K562 (cell line): ENCODE results near the gene NABP2. TPM values are rescaled to one million over a fixed set of nuclear protein-coding genes. Genes with fewer than 3 reads are reported as not detected.
A peak's percentile ranks its signal among the peaks of the same experiment; 100 is the strongest.

Source experiments
- ATAC-seq: fragments of 200-7000 bp; cut with Tn5 transposase; 3 replicates; pipeline ENCODE4 v1.9.1; 2020; ENCODE audit warnings: moderate library complexity
- BruUV-seq: library from RNA; stranded (reverse); fragments of 400-500 nt; replicated peaks from 2 replicates; lab custom pipeline; 2021; lab: Mats Ljungman, UMichigan
- CTCF ChIA-PET: fragments of 300-600 bp; formaldehyde crosslinking; extraction: SDS; loops from one replicate; lab custom pipeline; 2021; ENCODE audit warnings: low intra/inter-chr PET ratio; lab: Yijun Ruan, JAX
- POLR2A ChIA-PET: fragments of 300-600, 350-650 bp; sonication (Branson Sonifier 250); formaldehyde crosslinking; extraction: SDS; loops from one replicate; lab custom pipeline; 2021; ENCODE audit warnings: antibody characterized with exemption, inconsistent platforms; lab: Yijun Ruan, JAX
- DNase-seq, 4 experiments: peaks; one replicate each; pipeline versions ENCODE4 v3.0.0 to v3.0.0-alpha.2; 2011 to 2018; ENCODE audit warnings: low spot score in 3 of 4, mixed read lengths in 3 of 4; ENCODE audit errors: extremely low read depth in 1 of 4
- FAIRE-seq: peaks from 2 replicates; lab custom pipeline; 2011; peaks lifted over from hg19 to GRCh38; lab: Jason Lieb, UNC
- H2AFZ ChIP-seq: 2 replicates; pipeline ENCODE4 v1.6.0; 2011; ENCODE audit warnings: low read depth, low read length, control low read depth, inconsistent platforms
- H3K27ac ChIP-seq: fragments of 200-600 bp; 3 replicates; pipeline ENCODE4 v1.8.0; 2011; ENCODE audit warnings: low read depth, mild to moderate bottlenecking, control low read depth, inconsistent platforms, low read length, moderate library complexity, mixed read lengths; ENCODE audit errors: extremely low read depth
- H3K27me3 ChIP-seq, 2 experiments: fragments of 300-600 bp in 1 of 2; 2 replicates in 1 of 2; 3 replicates in 1 of 2; pipeline versions ENCODE4 v1.6.0 to v1.8.0; 2011; ENCODE audit warnings: inconsistent platforms in 2 of 2, low read length in 2 of 2, mild to moderate bottlenecking in 1 of 2, mixed read lengths in 1 of 2, moderate library complexity in 1 of 2; ENCODE audit not compliant: control insufficient read depth in 2 of 2, insufficient read depth in 2 of 2
- H3K36me3 ChIP-seq: fragments of 300-600 bp; 3 replicates; pipeline ENCODE4 v1.8.0; 2011; ENCODE audit warnings: mild to moderate bottlenecking, low read length, inconsistent platforms; ENCODE audit not compliant: control insufficient read depth, insufficient read depth
- H3K4me1 ChIP-seq, 2 experiments: fragments of 200-600 bp in 1 of 2; replicated peaks in 1 of 2; 2 replicates in 1 of 2; 3 replicates in 1 of 2; pipeline versions ENCODE4 v1.5.1 to v1.8.0; 2011; ENCODE audit warnings: inconsistent platforms in 2 of 2, low read length in 2 of 2, mild to moderate bottlenecking in 1 of 2, mixed read lengths in 1 of 2, moderate library complexity in 1 of 2; ENCODE audit not compliant: control insufficient read depth in 2 of 2, insufficient read depth in 2 of 2
- H3K4me2 ChIP-seq: 2 replicates; pipeline ENCODE4 v1.6.1; 2011; ENCODE audit warnings: low read length, control low read depth, inconsistent platforms, mixed read lengths; ENCODE audit not compliant: insufficient read depth
- H3K4me3 ChIP-seq: fragments of 200-600 bp; sonication (generic), shearing (Covaris generic); 2 replicates; pipeline ENCODE4 v1.5.1; 2016; ENCODE audit warnings: control low read depth, inconsistent platforms
- H3K79me2 ChIP-seq: fragments of 200-600 bp; 3 replicates; pipeline ENCODE4 v1.8.0; 2011; ENCODE audit warnings: low read length, inconsistent platforms; ENCODE audit not compliant: control insufficient read depth, insufficient read depth
- H3K9ac ChIP-seq, 2 experiments: 2 replicates each; pipeline versions ENCODE4 v1.6.0 to v1.6.1; 2011; ENCODE audit warnings: low read depth in 2 of 2, low read length in 2 of 2, control low read depth in 1 of 2, inconsistent platforms in 1 of 2, mild to moderate bottlenecking in 1 of 2, mixed read lengths in 1 of 2; ENCODE audit not compliant: insufficient read depth in 1 of 2
- H3K9me1 ChIP-seq: one replicate; pipeline ENCODE4 v1.6.0; 2011; ENCODE audit warnings: inconsistent platforms, mild to moderate bottlenecking, low read length, moderate library complexity; ENCODE audit not compliant: control insufficient read depth, insufficient read depth
- H3K9me3 ChIP-seq: replicated peaks from 2 replicates; pipeline ENCODE4 v1.5.1; 2011; ENCODE audit warnings: low read depth, low read length, inconsistent platforms; ENCODE audit not compliant: control insufficient read depth, insufficient read depth
- H4K20me1 ChIP-seq: replicated peaks from 2 replicates; pipeline ENCODE4 v1.6.1; 2011; ENCODE audit warnings: low read length, inconsistent platforms, mixed read lengths; ENCODE audit not compliant: control insufficient read depth, insufficient read depth
- E2F3 ChIP-seq: fragments of 250-450 bp; sonication (Bioruptor Pico); IDR thresholded peaks from 2 replicates; pipeline ENCODE4 v1.4.0; 2020; ENCODE audit warnings: mild to moderate bottlenecking
- MAZ ChIP-seq, 2 experiments: fragments of 450-650 bp in 1 of 2; sonication (generic) in 1 of 2; formaldehyde crosslinking; IDR thresholded peaks in 1 of 2; conservative IDR thresholded peaks in 1 of 2; 2 replicates each; pipeline versions ENCODE4 v1.4.0 to v1.5.0; 2020; ENCODE audit warnings: mild to moderate bottlenecking in 1 of 2, missing genetic modification reagents in 1 of 2
- RFX7 ChIP-seq: fragments of 250-450 bp; sonication (Bioruptor Pico); IDR thresholded peaks from 2 replicates; pipeline ENCODE4 v1.5.1; 2021; ENCODE audit warnings: mild to moderate bottlenecking
- ZBTB7A ChIP-seq: IDR thresholded peaks from 2 replicates; pipeline ENCODE4 v1.6.1; 2011; ENCODE audit warnings: low read depth, mild to moderate bottlenecking, low read length, moderate library complexity, borderline replicate concordance; ENCODE audit not compliant: control insufficient read depth
- ZNF707 ChIP-seq: fragments of 250-450 bp; sonication (Bioruptor Pico); conservative IDR thresholded peaks from 2 replicates; pipeline ENCODE4 v1.8.0; 2022; ENCODE audit warnings: inconsistent platforms, mild to moderate bottlenecking, moderate library complexity
- ZSCAN32 ChIP-seq: fragments of 450-650 bp; formaldehyde crosslinking; IDR thresholded peaks from 2 replicates; pipeline ENCODE4 v1.4.0; 2020; ENCODE audit warnings: mild to moderate bottlenecking, moderate library complexity
- WGBS: fragments of 100-300 bp; shearing (Covaris generic); methylation state at CpG from one replicate; pipeline ENCODE4 v1.1.6; 2016; ENCODE audit warnings: low coverage, mixed read lengths; ENCODE audit not compliant: insufficient coverage; ENCODE audit errors: missing lambda C conversion rate; 5-methylcytosine and 5-hydroxymethylcytosine counted together
- in situ Hi-C: fragments of 300-500 bp; cut with MboI; formaldehyde crosslinking; loops from 4 replicates; pipeline ENCODE4 v1.15.0; 2018; ENCODE audit warnings: inconsistent platforms, mixed read lengths
- intact Hi-C: fragments of 100-400 bp; cut with micrococcal nuclease; formaldehyde crosslinking; loops from 2 replicates; pipeline ENCODE4 v1.14.2; 2022
- polyA plus RNA-seq, 8 experiments: library from polyadenylated mRNA; depleted of rRNA in 4 of 8; stranded (reverse) in 5 of 8; unstranded in 3 of 8; fragments of >200 nt; fragmentation: Nextera tagmentation in 2 of 8; fragmentation: Illumina TruSeq in 1 of 8; extraction: Ambion mirVana in 2 of 8; extraction: Trizol in 1 of 8; gene quantifications; 2 replicates each; pipeline versions ENCODE4 v1.2.1 to v1.2.3, GENCODE V29; 2011 to 2014; ENCODE audit warnings: inconsistent platforms in 1 of 8, missing spikeins in 1 of 8
- total RNA-seq, 7 experiments: library from RNA; depleted of rRNA in 6 of 7; stranded (reverse); fragments of >200 nt in 6 of 7; fragmentation: Illumina TruSeq in 2 of 7; extraction: Trizol in 2 of 7; gene quantifications; 2 replicates each; pipeline versions ENCODE4 v1.2.1 to v1.2.3, GENCODE V29; 2011 to 2021; ENCODE audit warnings: low replicate concordance in 1 of 7
- TF ChIP-seq, protein P1 (sequence below): sonication (generic); formaldehyde crosslinking; IDR thresholded peaks from 2 replicates; pipeline ENCODE4 v1.8.1; 2023; ENCODE audit warnings: missing genetic modification reagents, mild to moderate bottlenecking, borderline replicate concordance
- TF ChIP-seq, protein P2 (sequence below): fragments of 450-650 bp; IDR thresholded peaks from 2 replicates; pipeline ENCODE4 v1.6.1; 2016; ENCODE audit warnings: antibody characterized with exemption
- TF ChIP-seq, protein P3 (sequence below): sonication (generic); formaldehyde crosslinking; IDR thresholded peaks from 2 replicates; pipeline ENCODE4 v1.8.0; 2022; ENCODE audit warnings: mild to moderate bottlenecking, missing genetic modification reagents

Gene NABP2
- total and polyA plus RNA-seq, 9 of the 15 experiments (the other 6 are each of a cell fraction or from before 2014, with no cell fraction given) = 11.3 to 60.6 (median 43.5) TPM

DNA sequence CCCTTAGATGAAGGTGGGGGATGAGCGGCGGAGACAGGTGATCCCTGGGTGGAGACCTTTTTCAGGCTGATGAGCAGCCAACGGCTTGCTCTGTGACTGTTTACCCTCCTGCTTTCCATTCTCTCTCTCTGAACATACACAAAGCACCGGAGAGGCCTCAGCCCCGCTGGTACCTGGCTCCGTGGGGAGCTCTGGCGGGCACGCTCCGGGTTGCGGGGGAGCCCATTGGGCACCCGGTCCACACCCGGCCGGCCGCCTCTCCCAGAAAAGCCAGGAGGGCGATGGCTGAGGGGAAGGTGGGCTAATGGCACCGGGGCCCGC, 35.4 kb upstream of the NABP2 start:
- H3K36me3 ChIP-seq = peaks cover 36% of the 10 kb centered on the region
- CTCF ChIA-PET = interaction anchor here (0.7 to 2.9 kb wide), 7 partner anchors 63 to 450 kb away, joined by 3 to 36 read pairs (median 9); partner anchors contain the start of genes ANKRD52 and ZC3H10
- peak overlapping the region; percentile 90 for H3K4me2 ChIP-seq
- peak overlapping the region; percentile 76 for H3K27ac ChIP-seq
- WGBS = under 1% methylated on average over 17 of the region's 17 CpGs
- FAIRE-seq (no peak), ATAC-seq (peak; percentile 3), DNase-seq (no peak)
- H3K9ac ChIP-seq = peak overlapping the region; percentile 79 to 96
- H3K9me3 ChIP-seq = no peaks in the 10 kb centered on the region
- H3K4me1 ChIP-seq = peaks cover 4 to 16% of the 10 kb centered on the region in 2 experiments; a peak in 3 of 5 replicates
- intact Hi-C loops (loop anchor here (1.0 kb wide), 1 partner anchor 62 kb away; no protein-coding TSS in a partner anchor), in situ Hi-C loops (loop anchor here (5.0 kb wide), 1 partner anchor 61 kb away; the partner anchor contains the start of gene ESYT1)
- peak overlapping the region; percentile 32; the same call in 1 of the 2 replicates for H2AFZ ChIP-seq
- H3K79me2 ChIP-seq = peaks cover 42% of the 10 kb centered on the region
- TF ChIP-seq E2F3 (CRISPR knock-in tag) = no peak
- TF ChIP-seq RFX7 (CRISPR knock-in tag) = no peak
- TF ChIP-seq, protein P1, sequence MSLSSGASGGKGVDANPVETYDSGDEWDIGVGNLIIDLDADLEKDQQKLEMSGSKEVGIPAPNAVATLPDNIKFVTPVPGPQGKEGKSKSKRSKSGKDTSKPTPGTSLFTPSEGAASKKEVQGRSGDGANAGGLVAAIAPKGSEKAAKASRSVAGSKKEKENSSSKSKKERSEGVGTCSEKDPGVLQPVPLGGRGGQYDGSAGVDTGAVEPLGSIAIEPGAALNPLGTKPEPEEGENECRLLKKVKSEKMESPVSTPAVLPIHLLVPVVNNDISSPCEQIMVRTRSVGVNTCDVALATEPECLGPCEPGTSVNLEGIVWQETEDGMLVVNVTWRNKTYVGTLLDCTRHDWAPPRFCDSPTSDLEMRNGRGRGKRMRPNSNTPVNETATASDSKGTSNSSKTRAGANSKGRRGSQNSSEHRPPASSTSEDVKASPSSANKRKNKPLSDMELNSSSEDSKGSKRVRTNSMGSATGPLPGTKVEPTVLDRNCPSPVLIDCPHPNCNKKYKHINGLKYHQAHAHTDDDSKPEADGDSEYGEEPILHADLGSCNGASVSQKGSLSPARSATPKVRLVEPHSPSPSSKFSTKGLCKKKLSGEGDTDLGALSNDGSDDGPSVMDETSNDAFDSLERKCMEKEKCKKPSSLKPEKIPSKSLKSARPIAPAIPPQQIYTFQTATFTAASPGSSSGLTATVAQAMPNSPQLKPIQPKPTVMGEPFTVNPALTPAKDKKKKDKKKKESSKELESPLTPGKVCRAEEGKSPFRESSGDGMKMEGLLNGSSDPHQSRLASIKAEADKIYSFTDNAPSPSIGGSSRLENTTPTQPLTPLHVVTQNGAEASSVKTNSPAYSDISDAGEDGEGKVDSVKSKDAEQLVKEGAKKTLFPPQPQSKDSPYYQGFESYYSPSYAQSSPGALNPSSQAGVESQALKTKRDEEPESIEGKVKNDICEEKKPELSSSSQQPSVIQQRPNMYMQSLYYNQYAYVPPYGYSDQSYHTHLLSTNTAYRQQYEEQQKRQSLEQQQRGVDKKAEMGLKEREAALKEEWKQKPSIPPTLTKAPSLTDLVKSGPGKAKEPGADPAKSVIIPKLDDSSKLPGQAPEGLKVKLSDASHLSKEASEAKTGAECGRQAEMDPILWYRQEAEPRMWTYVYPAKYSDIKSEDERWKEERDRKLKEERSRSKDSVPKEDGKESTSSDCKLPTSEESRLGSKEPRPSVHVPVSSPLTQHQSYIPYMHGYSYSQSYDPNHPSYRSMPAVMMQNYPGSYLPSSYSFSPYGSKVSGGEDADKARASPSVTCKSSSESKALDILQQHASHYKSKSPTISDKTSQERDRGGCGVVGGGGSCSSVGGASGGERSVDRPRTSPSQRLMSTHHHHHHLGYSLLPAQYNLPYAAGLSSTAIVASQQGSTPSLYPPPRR (CRISPR knock-in tag) = 0 out of 2 replicates have a peak, but pooled peaks have one; percentile 17
- TF ChIP-seq MAZ (CRISPR knock-in tag; conservative IDR thresholded peaks at IDR 0.05 in 1 of 2, IDR thresholded peaks at IDR 0.05 in 1 of 2) = 0 out of 4 replicates have a peak, but pooled peaks of 1 of the 2 experiments have one; percentile 9
- TF ChIP-seq, protein P2, sequence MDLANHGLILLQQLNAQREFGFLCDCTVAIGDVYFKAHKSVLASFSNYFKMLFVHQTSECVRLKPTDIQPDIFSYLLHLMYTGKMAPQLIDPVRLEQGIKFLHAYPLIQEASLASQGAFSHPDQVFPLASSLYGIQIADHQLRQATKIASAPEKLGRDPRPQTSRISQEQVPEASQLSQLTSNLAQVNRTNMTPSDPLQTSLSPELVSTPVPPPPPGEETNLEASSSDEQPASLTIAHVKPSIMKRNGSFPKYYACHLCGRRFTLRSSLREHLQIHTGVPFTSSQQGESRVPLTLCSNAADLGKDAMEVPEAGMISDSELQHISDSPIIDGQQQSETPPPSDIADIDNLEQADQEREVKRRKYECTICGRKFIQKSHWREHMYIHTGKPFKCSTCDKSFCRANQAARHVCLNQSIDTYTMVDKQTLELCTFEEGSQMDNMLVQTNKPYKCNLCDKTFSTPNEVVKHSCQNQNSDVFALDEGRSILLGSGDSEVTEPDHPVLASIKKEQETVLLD = no peak
- peak; percentile 13; the same call in 1 of the 2 replicates for TF ChIP-seq ZSCAN32
- TF ChIP-seq ZBTB7A = 0 out of 2 replicates have a peak, but pooled peaks have one; percentile 7
- no peak for TF ChIP-seq ZNF707 (CRISPR knock-in tag)
- TF ChIP-seq, protein P3, sequence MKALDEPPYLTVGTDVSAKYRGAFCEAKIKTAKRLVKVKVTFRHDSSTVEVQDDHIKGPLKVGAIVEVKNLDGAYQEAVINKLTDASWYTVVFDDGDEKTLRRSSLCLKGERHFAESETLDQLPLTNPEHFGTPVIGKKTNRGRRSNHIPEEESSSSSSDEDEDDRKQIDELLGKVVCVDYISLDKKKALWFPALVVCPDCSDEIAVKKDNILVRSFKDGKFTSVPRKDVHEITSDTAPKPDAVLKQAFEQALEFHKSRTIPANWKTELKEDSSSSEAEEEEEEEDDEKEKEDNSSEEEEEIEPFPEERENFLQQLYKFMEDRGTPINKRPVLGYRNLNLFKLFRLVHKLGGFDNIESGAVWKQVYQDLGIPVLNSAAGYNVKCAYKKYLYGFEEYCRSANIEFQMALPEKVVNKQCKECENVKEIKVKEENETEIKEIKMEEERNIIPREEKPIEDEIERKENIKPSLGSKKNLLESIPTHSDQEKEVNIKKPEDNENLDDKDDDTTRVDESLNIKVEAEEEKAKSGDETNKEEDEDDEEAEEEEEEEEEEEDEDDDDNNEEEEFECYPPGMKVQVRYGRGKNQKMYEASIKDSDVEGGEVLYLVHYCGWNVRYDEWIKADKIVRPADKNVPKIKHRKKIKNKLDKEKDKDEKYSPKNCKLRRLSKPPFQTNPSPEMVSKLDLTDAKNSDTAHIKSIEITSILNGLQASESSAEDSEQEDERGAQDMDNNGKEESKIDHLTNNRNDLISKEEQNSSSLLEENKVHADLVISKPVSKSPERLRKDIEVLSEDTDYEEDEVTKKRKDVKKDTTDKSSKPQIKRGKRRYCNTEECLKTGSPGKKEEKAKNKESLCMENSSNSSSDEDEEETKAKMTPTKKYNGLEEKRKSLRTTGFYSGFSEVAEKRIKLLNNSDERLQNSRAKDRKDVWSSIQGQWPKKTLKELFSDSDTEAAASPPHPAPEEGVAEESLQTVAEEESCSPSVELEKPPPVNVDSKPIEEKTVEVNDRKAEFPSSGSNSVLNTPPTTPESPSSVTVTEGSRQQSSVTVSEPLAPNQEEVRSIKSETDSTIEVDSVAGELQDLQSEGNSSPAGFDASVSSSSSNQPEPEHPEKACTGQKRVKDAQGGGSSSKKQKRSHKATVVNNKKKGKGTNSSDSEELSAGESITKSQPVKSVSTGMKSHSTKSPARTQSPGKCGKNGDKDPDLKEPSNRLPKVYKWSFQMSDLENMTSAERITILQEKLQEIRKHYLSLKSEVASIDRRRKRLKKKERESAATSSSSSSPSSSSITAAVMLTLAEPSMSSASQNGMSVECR (CRISPR knock-in tag) = peak; percentile 58; the same call in 1 of the 2 replicates
- POLR2A ChIA-PET = interaction anchor here (0.6 to 5.9 kb wide), 16 partner anchors 8 to 143 kb away, joined by 3 to 54 read pairs (median 8); partner anchors contain the start of genes ESYT1, MYL6, RNF41 and ZC3H10
- no peaks in the 10 kb centered on the region for H4K20me1 ChIP-seq
- no peaks in the 10 kb centered on the region for H3K9me1 ChIP-seq
- BruUV-seq = no TSS peak
- H3K27me3 ChIP-seq = no peaks in the 10 kb centered on the region
- peak overlapping the region; percentile 85 for H3K4me3 ChIP-seq
